ENCODE data around the gene KIF21B. TPM values are rescaled to one million over a fixed set of nuclear protein-coding genes. Genes with fewer than 3 reads are reported as not detected.
A peak's percentile ranks its signal among the peaks of the same experiment; 100 is the strongest.

The KIF21B gene
- total and polyA plus RNA-seq, 2 experiments from 2014 or later: 4.6 to 34.3 TPM

GRCh38 chr1:201021630-201022492 is 1.7 kb downstream of the KIF21B start:
- Histone ChIP-seq H3K4me3 (peak overlapping the region; percentile 82), H3K27ac (ENCODE audit: low read depth) (no peak overlapping the region), H3F3A (replicated peaks; ENCODE audit: low read depth) (0 out of 2 replicates have a peak, but pooled peaks cover 3% of the 10 kb centered on the region), H4K20me1 (replicated peaks; ENCODE audit: insufficient read depth) (peaks cover 3% of the 10 kb centered on the region), H3K4me2 (peak overlapping the region; percentile 98), H3K4me1 (ENCODE audit: insufficient read depth) (peaks cover 64% of the 10 kb centered on the region), H3K79me2 (replicated peaks; ENCODE audit: insufficient read depth) (peaks cover 45% of the 10 kb centered on the region), H3K9me2 (ENCODE audit: insufficient read depth) (no peaks in the 10 kb centered on the region), H2AFZ (no peak overlapping the region), H3K36me3 (ENCODE audit: insufficient read depth) (peaks cover 7% of the 10 kb centered on the region; the same call in 1 of the 2 replicates), H3K27me3 (ENCODE audit: insufficient read depth) (no peaks in the 10 kb centered on the region)
- Mint-ChIP-seq H3K4me3 (peak overlapping the region; percentile 83), H3K9me3 (no peaks in the 10 kb centered on the region), H3K27ac (no peak overlapping the region), H3K27me3 (ENCODE audit: insufficient read depth, low read depth, poor library complexity) (peaks cover 30% of the 10 kb centered on the region), H3K4me1 (peaks cover 84% of the 10 kb centered on the region), H3K36me3 (ENCODE audit: low read depth) (peaks cover 15% of the 10 kb centered on the region)
- DNase-seq (ENCODE audit: low spot score) (no peak), ATAC-seq (peak; percentile 11)
- TF ChIP-seq REST (IDR thresholded peaks at IDR 0.05; ENCODE audit: unreplicated experiment) (no peak), NANOG (IDR thresholded peaks at IDR 0.05; ENCODE audit: borderline replicate concordance) (no peak), ZNF331 (CRISPR knock-in tag; IDR thresholded peaks at IDR 0.05; ENCODE audit: low read depth) (no peak), CREB1 (CRISPR knock-in tag; IDR thresholded peaks at IDR 0.05; ENCODE audit: low read depth) (no peak), JUNB (IDR thresholded peaks at IDR 0.05; ENCODE audit: unreplicated experiment) (no peak), ZNF462 (CRISPR knock-in tag; IDR thresholded peaks at IDR 0.05) (no peak)

All from GM23338 (cell line).